Ishikawa (cell line): ENCODE data around the gene MYL6B.
A peak's percentile ranks its signal among the peaks of the same experiment; 100 is the strongest.

ENCODE experiments used
- CEBPB ChIP-seq: IDR thresholded peaks from 2 replicates; pipeline ENCODE4 v1.6.1; 2012
- CREB1 ChIP-seq: IDR thresholded peaks from 2 replicates; pipeline ENCODE4 v1.6.1; 2012; ENCODE audit warnings: low read depth
- EGR1 ChIP-seq: IDR thresholded peaks from 2 replicates; pipeline ENCODE4 v1.6.1; 2012
- EP300 ChIP-seq: IDR thresholded peaks from 2 replicates; pipeline ENCODE4 v1.6.1; 2012; ENCODE audit warnings: borderline replicate concordance
- FOXM1 ChIP-seq: IDR thresholded peaks from 2 replicates; pipeline ENCODE4 v1.6.1; 2012; ENCODE audit warnings: low read depth, borderline replicate concordance
- NFIC ChIP-seq: IDR thresholded peaks from 2 replicates; pipeline ENCODE4 v1.6.1; 2012
- RAD21 ChIP-seq: IDR thresholded peaks from 2 replicates; pipeline ENCODE4 v1.6.1; 2012; ENCODE audit warnings: low read depth
- TAF1 ChIP-seq: IDR thresholded peaks from 2 replicates; pipeline ENCODE4 v1.6.1; 2012; ENCODE audit warnings: low read depth, mild to moderate bottlenecking
- TCF12 ChIP-seq: IDR thresholded peaks from 2 replicates; pipeline ENCODE4 v1.6.1; 2012; ENCODE audit warnings: low read depth
- TEAD4 ChIP-seq: IDR thresholded peaks from 2 replicates; pipeline ENCODE4 v1.6.1; 2012
- YY1 ChIP-seq: IDR thresholded peaks from 2 replicates; pipeline ENCODE4 v1.6.1; 2012; ENCODE audit warnings: low read depth
- ZBTB7A ChIP-seq: IDR thresholded peaks from 2 replicates; pipeline ENCODE4 v1.6.1; 2012; ENCODE audit warnings: low read depth
- TF ChIP-seq, protein P1 (sequence below): IDR thresholded peaks from 2 replicates; pipeline ENCODE4 v1.6.1; 2012; ENCODE audit warnings: low read depth, mild to moderate bottlenecking
- TF ChIP-seq, protein P2 (sequence below): IDR thresholded peaks from 2 replicates; pipeline ENCODE4 v1.6.1; 2012
- TF ChIP-seq, protein P3 (sequence below): IDR thresholded peaks from 2 replicates; pipeline ENCODE4 v1.6.1; 2012

Gene MYL6B

DNA sequence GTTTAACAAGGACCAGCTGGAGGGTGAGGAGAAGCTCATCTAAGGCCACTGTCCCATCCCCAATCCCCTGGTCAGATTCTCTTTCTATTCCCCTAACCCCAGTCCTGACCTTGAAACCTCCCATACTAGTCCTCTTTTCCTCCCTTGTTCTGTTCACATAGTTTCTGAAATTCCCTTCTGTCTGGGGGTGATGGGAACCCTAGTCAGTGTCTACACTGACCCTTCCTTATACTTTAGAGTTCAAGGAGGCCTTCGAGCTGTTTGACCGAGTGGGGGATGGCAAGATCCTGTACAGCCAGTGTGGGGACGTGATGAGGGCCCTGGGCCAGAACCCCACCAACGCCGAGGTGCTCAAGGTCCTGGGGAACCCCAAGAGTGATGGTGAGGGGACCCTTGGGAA is 2.4 kb downstream of the MYL6B start:
- TF ChIP-seq ZBTB7A (no peak), RAD21 (no peak), NFIC (no peak), EP300 (no peak), CEBPB (no peak), CREB1 (no peak), EGR1 (no peak), FOXM1 (no peak), YY1 (no peak), TEAD4 (no peak), TAF1 (no peak), TCF12 (no peak)
- TF ChIP-seq, protein P1, sequence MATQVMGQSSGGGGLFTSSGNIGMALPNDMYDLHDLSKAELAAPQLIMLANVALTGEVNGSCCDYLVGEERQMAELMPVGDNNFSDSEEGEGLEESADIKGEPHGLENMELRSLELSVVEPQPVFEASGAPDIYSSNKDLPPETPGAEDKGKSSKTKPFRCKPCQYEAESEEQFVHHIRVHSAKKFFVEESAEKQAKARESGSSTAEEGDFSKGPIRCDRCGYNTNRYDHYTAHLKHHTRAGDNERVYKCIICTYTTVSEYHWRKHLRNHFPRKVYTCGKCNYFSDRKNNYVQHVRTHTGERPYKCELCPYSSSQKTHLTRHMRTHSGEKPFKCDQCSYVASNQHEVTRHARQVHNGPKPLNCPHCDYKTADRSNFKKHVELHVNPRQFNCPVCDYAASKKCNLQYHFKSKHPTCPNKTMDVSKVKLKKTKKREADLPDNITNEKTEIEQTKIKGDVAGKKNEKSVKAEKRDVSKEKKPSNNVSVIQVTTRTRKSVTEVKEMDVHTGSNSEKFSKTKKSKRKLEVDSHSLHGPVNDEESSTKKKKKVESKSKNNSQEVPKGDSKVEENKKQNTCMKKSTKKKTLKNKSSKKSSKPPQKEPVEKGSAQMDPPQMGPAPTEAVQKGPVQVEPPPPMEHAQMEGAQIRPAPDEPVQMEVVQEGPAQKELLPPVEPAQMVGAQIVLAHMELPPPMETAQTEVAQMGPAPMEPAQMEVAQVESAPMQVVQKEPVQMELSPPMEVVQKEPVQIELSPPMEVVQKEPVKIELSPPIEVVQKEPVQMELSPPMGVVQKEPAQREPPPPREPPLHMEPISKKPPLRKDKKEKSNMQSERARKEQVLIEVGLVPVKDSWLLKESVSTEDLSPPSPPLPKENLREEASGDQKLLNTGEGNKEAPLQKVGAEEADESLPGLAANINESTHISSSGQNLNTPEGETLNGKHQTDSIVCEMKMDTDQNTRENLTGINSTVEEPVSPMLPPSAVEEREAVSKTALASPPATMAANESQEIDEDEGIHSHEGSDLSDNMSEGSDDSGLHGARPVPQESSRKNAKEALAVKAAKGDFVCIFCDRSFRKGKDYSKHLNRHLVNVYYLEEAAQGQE: no peak
- TF ChIP-seq, protein P2, sequence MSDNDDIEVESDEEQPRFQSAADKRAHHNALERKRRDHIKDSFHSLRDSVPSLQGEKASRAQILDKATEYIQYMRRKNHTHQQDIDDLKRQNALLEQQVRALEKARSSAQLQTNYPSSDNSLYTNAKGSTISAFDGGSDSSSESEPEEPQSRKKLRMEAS: no peak
- TF ChIP-seq, protein P3, sequence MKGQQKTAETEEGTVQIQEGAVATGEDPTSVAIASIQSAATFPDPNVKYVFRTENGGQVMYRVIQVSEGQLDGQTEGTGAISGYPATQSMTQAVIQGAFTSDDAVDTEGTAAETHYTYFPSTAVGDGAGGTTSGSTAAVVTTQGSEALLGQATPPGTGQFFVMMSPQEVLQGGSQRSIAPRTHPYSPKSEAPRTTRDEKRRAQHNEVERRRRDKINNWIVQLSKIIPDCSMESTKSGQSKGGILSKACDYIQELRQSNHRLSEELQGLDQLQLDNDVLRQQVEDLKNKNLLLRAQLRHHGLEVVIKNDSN: no peak

DNA sequence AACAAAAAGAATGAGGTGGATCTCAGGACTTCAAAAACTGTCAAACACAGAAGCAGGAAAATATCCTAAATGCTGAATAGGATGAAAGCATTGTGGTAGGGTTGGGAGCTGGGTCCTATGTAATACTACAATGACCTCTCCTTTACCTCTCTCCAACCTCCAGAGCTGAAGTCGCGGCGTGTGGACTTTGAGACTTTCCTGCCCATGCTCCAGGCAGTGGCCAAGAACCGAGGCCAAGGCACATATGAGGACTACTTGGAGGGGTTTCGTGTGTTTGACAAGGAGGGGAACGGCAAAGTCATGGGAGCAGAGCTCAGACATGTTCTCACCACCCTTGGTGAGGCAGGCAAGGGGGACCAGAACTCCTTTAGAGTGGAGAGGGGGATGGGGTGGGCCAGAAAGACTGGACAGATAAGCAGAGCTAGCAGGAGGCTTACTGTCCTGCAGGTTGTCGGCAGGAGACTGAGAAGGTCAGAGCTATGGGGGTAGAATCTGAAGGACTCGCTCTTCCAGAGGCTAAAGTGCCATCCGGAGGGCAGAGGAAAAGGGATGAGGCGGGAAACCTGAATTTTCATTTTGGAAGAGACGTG is 3.0 kb downstream of the MYL6B start:
- TF ChIP-seq, protein P2: no peak
- TF ChIP-seq NFIC: no peak
- no peak for TF ChIP-seq FOXM1
- TF ChIP-seq CEBPB: no peak
- TF ChIP-seq, protein P1: no peak
- no peak for TF ChIP-seq EGR1
- TF ChIP-seq TAF1: no peak
- TF ChIP-seq TEAD4: no peak
- TF ChIP-seq, protein P3: no peak
- no peak for TF ChIP-seq TCF12

DNA sequence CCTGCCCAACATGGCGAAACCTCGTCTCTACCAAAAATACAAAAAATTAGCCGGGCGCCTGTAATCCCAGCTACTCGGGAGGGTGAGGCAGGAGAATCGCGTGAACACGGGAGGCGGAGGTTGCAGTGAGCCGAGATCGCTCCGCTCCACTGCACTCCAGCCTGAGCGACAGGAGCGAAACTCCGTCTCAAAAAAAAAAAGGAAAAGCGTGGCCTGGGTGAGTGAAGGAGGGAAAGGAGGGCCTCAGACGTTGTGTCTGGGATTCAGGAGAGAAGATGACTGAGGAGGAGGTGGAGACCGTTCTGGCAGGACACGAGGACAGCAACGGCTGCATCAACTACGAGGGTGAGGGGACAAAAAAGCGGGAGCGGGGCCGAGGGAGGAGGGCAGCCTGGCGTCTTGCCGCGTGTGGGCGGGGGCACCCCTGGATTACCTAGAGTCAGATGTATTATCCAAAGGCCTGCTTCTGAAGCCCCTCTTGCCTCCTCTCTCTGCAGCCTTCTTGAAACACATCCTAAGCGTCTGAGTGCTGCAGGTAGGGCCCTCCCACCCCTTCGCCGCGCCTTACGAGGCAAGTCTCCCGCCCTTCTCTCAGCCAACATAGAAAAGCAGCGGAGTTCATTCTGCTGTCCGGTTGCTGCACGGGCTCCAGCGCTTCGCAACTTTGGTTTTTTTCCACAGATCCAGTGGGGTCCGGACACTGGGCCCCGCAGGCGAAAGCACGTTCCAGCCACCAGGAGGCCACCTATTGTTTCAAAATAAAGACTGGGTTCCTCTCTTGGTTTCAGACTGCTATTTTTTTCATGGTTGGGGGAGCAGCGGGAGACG is 5.0 kb downstream of the MYL6B start:
- TF ChIP-seq CEBPB (peak; percentile 45; the same call in 1 of the 2 replicates), TCF12 (no peak), ZBTB7A (peak; percentile 39; the same call in 1 of the 2 replicates), TAF1 (peak; percentile 87), FOXM1 (no peak), EGR1 (peak; percentile 54; the same call in 1 of the 2 replicates), EP300 (peak; percentile 31; the same call in 1 of the 2 replicates), RAD21 (peak; percentile 44), TEAD4 (peak; percentile 94), NFIC (peak; percentile 9)
- TF ChIP-seq, protein P2: peak; percentile 92

DNA sequence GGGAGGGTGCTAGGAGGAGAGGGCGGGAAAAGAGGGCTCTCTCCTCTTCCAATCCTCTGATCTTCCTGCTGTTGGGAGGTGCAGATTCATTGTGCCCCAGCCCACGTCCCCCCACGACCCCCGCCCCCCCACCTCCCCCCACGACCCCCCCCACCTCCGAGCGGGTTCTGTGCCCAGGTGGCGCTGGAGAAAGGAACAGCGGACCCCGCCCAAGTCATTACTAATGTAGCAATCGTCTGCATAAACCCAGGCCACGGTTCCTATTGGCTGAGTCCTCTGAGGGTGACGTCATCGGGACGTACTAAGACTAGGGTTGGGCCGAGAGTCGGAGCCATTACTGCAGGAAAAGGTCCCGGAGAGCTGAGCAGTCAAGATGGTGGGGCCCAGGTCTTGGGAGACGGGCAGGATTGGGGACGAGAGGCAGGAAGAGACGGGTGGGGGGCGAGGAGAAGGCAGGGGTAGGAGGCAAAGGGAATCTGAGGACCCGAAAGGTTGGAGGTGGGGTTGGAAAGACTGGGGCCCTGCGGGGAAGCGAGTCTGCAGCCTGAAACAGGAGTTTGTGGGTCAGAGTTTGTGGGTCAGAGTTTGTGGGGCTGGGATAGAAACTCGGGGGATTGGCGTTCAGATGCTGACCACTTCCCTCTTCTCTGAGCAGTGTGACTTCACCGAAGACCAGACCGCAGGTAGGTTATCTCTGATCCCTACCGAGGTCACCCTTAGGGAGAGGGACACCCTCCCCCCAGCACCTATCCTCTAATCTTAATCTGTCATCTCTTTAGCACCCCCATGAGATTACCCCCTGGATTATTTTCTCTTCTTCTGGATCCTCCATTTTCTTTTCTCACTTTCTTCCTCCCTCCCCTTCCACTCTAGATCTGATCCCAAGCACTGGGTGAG is 5.9 kb downstream of the MYL6B start, which contains the start of gene MYL6:
Gene MYL6 (plus strand): TSS at position 331 of the 897 bp plus-strand sequence. CDS start 43 bp downstream, at position 374.
- no peak for TF ChIP-seq FOXM1
- TF ChIP-seq TCF12: peak; percentile 55; the same call in 1 of the 2 replicates
- TF ChIP-seq NFIC: no peak; the same call in 1 of the 2 replicates
- TF ChIP-seq TAF1: peak; percentile 96
- no peak for TF ChIP-seq RAD21
- TF ChIP-seq CEBPB: peak; percentile 87
- no peak for TF ChIP-seq EGR1
- peak; percentile 96 for TF ChIP-seq YY1
- TF ChIP-seq EP300: 0 out of 2 replicates have a peak, but pooled peaks have one; percentile 22
- TF ChIP-seq TEAD4: peak; percentile 52; the same call in 1 of the 2 replicates
- 0 out of 2 replicates have a peak, but pooled peaks have one; percentile 25 for TF ChIP-seq ZBTB7A
- TF ChIP-seq, protein P3: no peak
- peak; percentile 87 for TF ChIP-seq CREB1
